Hepatocyte (in vitro differentiated cells): ENCODE measurements around the gene CRY2. TPM values are rescaled to one million over a fixed set of nuclear protein-coding genes. Genes with fewer than 3 reads are reported as not detected.

Experiments
- DNase-seq: peaks from one replicate; pipeline ENCODE4 v3.0.0-alpha.2; 2016; ENCODE audit warnings: low spot score
- H2AFZ ChIP-seq: fragments of 200-600 bp; sonication (generic); 2 replicates; pipeline ENCODE4 v1.6.0; 2016; ENCODE audit warnings: antibody characterized with exemption, mild to moderate bottlenecking
- H3K27ac ChIP-seq: fragments of 200-600 bp; sonication (generic); 2 replicates; pipeline ENCODE4 v1.5.1; 2016; ENCODE audit warnings: mild to moderate bottlenecking
- H3K27me3 ChIP-seq: fragments of 200-600 bp; sonication (generic); 2 replicates; pipeline ENCODE4 v1.6.1; 2016
- H3K36me3 ChIP-seq: fragments of 200-600 bp; sonication (generic); replicated peaks from 2 replicates; pipeline ENCODE4 v1.5.1; 2016; ENCODE audit warnings: low read depth; ENCODE audit not compliant: insufficient read depth
- H3K4me1 ChIP-seq: fragments of 200-600 bp; sonication (generic); 2 replicates; pipeline ENCODE4 v1.5.1; 2016; ENCODE audit warnings: mild to moderate bottlenecking, moderate library complexity; ENCODE audit not compliant: insufficient read depth
- H3K4me2 ChIP-seq: fragments of 200-600 bp; sonication (generic); 2 replicates; pipeline ENCODE4 v1.6.0; 2016
- H3K4me3 ChIP-seq: fragments of 200-600 bp; sonication (generic); 2 replicates; pipeline ENCODE4 v1.5.1; 2016; ENCODE audit warnings: mild to moderate bottlenecking
- H3K79me2 ChIP-seq: fragments of 200-600 bp; sonication (generic); 2 replicates; pipeline ENCODE4 v1.6.0; 2017; ENCODE audit warnings: mild to moderate bottlenecking
- H3K9me2 ChIP-seq: fragments of 200-600 bp; sonication (generic); replicated peaks from 2 replicates; pipeline ENCODE4 v1.6.0; 2017; ENCODE audit warnings: mild to moderate bottlenecking; ENCODE audit not compliant: insufficient read depth
- H3K9me3 ChIP-seq: fragments of 200-600 bp; sonication (generic); 2 replicates; pipeline ENCODE4 v1.5.1; 2016; ENCODE audit warnings: low read depth, mild to moderate bottlenecking
- H4K20me1 ChIP-seq: fragments of 200-600 bp; sonication (generic); 2 replicates; pipeline ENCODE4 v1.6.0; 2016; ENCODE audit warnings: mild to moderate bottlenecking; ENCODE audit not compliant: insufficient read depth, poor library complexity, severe bottlenecking
- EZH2 ChIP-seq: fragments of 200-600 bp; sonication (generic); IDR thresholded peaks from 2 replicates; pipeline ENCODE4 v1.6.1; 2016; ENCODE audit warnings: antibody characterized with exemption, mild to moderate bottlenecking, borderline replicate concordance
- EZH2phosphoT487 ChIP-seq: fragments of 200-600 bp; sonication (generic); IDR thresholded peaks from one replicate; pipeline ENCODE4 v1.6.1; 2018; ENCODE audit warnings: antibody characterized with exemption, mild to moderate bottlenecking, low read depth, moderate library complexity; ENCODE audit not compliant: unreplicated experiment, severe bottlenecking
- WGBS: methylation state at CpG from one replicate; pipeline ENCODE4 v1.1.6; 2016; ENCODE audit warnings: low lambda C conversion rate; ENCODE audit errors: missing lambda C conversion rate; 5-methylcytosine and 5-hydroxymethylcytosine counted together
- polyA plus RNA-seq: library from polyadenylated mRNA; unstranded; fragments of >200 nt; fragmentation: Nextera tagmentation; extraction: Ambion mirVana; gene quantifications from 2 replicates; pipeline ENCODE4 v1.2.1, GENCODE V29; 2016
- total RNA-seq: library from RNA; depleted of rRNA; stranded (reverse); fragments of >200 nt; gene quantifications from 2 replicates; pipeline ENCODE4 v1.2.3, GENCODE V29; 2014
- TF ChIP-seq, protein P1 (sequence below): fragments of 200-600 bp; sonication (generic); IDR thresholded peaks from 2 replicates; pipeline ENCODE4 v1.5.1; 2016; ENCODE audit warnings: antibody characterized with exemption, mild to moderate bottlenecking; ENCODE audit not compliant: poor library complexity

CRY2 gene
- total and polyA plus RNA-seq, 2 experiments from 2014 or later = 23.8 to 27.6 TPM

DNA sequence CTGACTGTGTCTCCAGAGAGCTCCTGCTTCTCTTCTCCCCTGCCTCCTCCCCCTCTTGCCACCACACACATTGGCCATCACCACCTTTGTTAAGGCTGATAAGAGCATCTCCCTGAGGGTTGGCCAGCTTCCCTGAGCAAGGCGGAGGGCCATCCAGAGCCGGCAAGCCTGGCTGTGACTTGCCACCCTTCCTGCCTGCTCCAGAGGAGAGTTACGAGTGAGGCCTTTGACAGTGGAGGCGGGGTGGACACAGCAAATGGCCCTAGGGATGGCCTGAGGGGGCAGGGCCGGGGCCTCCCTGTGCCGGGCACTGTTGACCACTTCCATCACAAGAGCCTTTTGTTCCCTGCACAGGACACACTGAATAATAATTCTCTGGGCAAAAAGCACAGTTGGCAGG, 54.4 kb downstream of the CRY2 start:
- H3K4me2 ChIP-seq = no peak overlapping the region
- peaks cover 6% of the 10 kb centered on the region for H3K4me1 ChIP-seq
- no peaks in the 10 kb centered on the region for H3K9me2 ChIP-seq
- H3K79me2 ChIP-seq = no peaks in the 10 kb centered on the region
- H3K4me3 ChIP-seq = no peak overlapping the region
- H2AFZ ChIP-seq = no peak overlapping the region
- H3K9me3 ChIP-seq = no peaks in the 10 kb centered on the region
- no peak for TF ChIP-seq EZH2phosphoT487
- no peak for TF ChIP-seq EZH2
- TF ChIP-seq, protein P1, sequence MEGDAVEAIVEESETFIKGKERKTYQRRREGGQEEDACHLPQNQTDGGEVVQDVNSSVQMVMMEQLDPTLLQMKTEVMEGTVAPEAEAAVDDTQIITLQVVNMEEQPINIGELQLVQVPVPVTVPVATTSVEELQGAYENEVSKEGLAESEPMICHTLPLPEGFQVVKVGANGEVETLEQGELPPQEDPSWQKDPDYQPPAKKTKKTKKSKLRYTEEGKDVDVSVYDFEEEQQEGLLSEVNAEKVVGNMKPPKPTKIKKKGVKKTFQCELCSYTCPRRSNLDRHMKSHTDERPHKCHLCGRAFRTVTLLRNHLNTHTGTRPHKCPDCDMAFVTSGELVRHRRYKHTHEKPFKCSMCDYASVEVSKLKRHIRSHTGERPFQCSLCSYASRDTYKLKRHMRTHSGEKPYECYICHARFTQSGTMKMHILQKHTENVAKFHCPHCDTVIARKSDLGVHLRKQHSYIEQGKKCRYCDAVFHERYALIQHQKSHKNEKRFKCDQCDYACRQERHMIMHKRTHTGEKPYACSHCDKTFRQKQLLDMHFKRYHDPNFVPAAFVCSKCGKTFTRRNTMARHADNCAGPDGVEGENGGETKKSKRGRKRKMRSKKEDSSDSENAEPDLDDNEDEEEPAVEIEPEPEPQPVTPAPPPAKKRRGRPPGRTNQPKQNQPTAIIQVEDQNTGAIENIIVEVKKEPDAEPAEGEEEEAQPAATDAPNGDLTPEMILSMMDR = no peak
- H3K27me3 ChIP-seq = no peaks in the 10 kb centered on the region
- H3K36me3 ChIP-seq = no peaks in the 10 kb centered on the region
- DNase-seq = no peak
- no peak overlapping the region for H3K27ac ChIP-seq
- 92% methylated on average over 6 of the region's 6 CpGs for WGBS
- no peaks in the 10 kb centered on the region for H4K20me1 ChIP-seq

DNA sequence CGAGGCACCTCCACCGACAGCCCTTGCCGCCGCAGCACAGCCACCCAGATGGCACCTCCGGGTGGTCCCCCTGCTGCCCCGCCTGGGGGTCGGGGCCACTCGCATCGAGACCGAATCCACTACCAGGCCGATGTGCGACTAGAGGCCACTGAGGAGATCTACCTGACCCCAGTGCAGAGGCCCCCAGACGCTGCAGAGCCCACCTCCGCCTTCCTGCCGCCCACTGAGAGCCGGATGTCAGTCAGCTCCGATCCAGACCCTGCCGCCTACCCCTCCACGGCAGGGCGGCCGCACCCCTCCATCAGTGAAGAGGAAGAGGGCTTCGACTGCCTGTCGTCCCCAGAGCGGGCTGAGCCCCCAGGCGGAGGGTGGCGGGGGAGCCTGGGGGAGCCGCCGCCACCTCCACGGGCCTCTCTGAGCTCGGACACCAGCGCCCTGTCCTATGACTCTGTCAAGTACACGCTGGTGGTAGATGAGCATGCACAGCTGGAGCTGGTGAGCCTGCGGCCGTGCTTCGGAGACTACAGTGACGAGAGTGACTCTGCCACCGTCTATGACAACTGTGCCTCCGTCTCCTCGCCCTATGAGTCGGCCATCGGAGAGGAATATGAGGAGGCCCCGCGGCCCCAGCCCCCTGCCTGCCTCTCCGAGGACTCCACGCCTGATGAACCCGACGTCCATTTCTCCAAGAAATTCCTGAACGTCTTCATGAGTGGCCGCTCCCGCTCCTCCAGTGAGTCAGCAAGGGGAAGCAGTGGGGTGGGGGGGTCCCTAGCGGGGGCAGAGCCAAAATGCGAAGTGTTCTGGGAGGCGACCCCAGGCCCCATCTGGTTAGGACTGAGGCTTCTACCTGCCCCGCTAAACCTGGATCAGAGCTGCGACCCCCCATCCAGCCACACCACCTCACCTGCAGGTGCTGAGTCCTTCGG, 55.4 kb downstream of the CRY2 start:
- Histone ChIP-seq H3K27ac (no peak overlapping the region), H3K9me3 (no peaks in the 10 kb centered on the region), H3K4me2 (no peak overlapping the region), H3K4me1 (peaks cover 6% of the 10 kb centered on the region), H3K27me3 (no peaks in the 10 kb centered on the region), H3K79me2 (no peaks in the 10 kb centered on the region), H3K4me3 (no peak overlapping the region), H3K36me3 (no peaks in the 10 kb centered on the region), H3K9me2 (no peaks in the 10 kb centered on the region), H2AFZ (no peak overlapping the region), H4K20me1 (no peaks in the 10 kb centered on the region)
- no peak for DNase-seq
- no peak for TF ChIP-seq EZH2
- no peak for TF ChIP-seq EZH2phosphoT487
- TF ChIP-seq, protein P1 = no peak
- WGBS = 96% methylated on average over 41 of the region's 56 CpGs

DNA sequence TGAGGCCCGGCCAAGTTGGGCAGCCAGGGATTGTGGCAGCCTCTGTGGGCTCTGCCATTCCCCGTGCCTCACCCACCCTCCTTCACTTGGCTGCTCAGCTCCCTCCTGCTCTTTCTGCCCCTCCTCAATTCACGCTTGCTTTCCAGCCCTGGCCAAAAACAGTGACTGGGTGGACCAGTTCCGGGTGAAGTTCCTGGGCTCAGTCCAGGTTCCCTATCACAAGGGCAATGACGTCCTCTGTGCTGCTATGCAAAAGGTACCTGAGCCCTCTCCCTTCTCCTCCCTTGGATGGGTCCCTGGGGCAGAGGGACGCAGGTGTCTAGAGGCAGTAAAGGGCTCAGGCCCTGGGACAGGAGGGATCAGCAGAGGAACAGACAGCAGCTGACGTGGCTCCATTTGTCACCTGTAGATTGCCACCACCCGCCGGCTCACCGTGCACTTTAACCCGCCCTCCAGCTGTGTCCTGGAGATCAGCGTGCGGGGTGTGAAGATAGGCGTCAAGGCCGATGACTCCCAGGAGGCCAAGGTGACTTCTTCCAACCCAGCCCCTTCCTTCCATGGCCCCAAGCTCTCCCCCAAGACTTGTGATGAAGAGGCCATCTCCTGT, 57.1 kb downstream of the CRY2 start:
- Histone ChIP-seq H3K4me1 (peaks cover 1% of the 10 kb centered on the region), H3K4me3 (no peak overlapping the region), H3K9me2 (no peaks in the 10 kb centered on the region), H3K4me2 (no peak overlapping the region), H3K36me3 (no peaks in the 10 kb centered on the region), H3K27me3 (no peaks in the 10 kb centered on the region), H4K20me1 (no peaks in the 10 kb centered on the region), H2AFZ (no peak overlapping the region), H3K79me2 (no peaks in the 10 kb centered on the region), H3K9me3 (no peaks in the 10 kb centered on the region), H3K27ac (no peak overlapping the region)
- TF ChIP-seq EZH2 (no peak), EZH2phosphoT487 (no peak)
- TF ChIP-seq, protein P1 = no peak
- DNase-seq = no peak
- WGBS = 72% methylated on average over 13 of the region's 15 CpGs
